GM18951 (cell line): Measurements from ENCODE around the gene POU2F2.
A peak's percentile ranks its signal among the peaks of the same experiment; 100 is the strongest.

Source experiments
- POLR2A ChIP-seq: IDR thresholded peaks from 4 replicates; pipeline ENCODE4 v1.6.1; 2011; ENCODE audit warnings: mild to moderate bottlenecking; ENCODE audit not compliant: insufficient read length, insufficient read depth; ENCODE audit errors: extremely low read depth
- in situ Hi-C: fragments of 300-500 bp; cut with MboI; formaldehyde crosslinking; loops from one replicate; pipeline ENCODE4 v1.12.0; 2022; ENCODE audit warnings: low sequenced_read_pairs, mixed read lengths, inconsistent platforms; ENCODE audit not compliant: unreplicated experiment

POU2F2 gene

DNA sequence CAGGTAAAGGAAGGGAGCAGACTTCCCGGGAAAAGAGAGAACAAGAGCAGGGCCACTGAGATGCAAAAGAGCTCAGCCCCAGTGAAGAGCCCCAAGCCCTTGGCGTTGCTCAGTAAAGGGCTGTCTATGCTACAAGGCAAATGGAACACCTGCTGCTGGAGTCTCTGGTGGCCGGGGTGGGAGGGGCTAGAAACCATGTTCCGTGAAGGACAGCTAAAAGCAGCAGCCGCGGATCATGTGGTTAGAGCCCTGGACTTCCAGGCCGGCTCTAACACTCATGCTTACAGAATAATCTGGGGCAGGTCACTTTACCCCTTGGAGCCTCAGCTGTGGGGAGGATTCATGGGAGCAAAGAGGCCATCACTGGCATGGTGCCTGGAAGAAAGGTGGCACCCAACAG, 17.8 kb downstream of the POU2F2 start:
- TF ChIP-seq POLR2A: peak; percentile 46
- in situ Hi-C loops: loop anchor here (25.0 kb wide), 1 partner anchor 173 kb away; no protein-coding TSS in a partner anchor

DNA sequence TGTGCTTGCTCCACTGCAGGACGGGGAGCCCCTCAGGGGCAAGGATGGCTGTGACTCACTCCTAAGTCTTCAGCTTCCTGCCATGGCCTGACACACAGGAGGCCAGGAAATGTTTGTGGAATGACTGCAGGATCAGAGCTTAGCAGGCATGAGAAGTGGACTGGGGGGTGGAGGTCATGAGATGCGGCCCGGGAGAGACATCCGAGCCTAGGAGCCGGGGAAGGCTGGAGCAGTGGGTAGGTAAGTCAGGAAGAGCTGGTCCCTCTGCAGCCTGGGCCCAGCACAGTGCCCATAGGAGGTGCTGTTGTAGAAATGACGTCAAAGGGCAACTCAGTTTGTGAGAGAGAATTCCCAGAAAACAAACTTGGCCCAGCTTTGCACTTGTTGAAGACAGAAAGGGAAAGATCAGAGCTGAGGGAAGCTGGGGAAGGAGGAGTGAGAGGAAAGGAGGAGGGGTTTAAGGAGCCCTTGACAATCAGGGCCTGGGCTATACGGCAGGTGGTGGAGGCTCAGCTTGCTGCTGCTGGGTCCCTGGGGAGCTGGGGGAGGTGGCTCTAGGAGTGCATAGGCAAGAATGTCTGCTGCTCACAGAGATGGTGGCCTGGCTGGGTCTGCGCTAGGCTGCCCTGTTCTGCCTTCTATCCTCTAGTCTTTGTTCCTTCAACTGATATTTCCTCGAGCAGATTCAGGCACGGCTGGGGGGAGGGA, 18.5 kb downstream of the POU2F2 start:
- TF ChIP-seq POLR2A: no peak
- in situ Hi-C loops: loop anchor here (25.0 kb wide), 1 partner anchor 174 kb away; no protein-coding TSS in a partner anchor

DNA sequence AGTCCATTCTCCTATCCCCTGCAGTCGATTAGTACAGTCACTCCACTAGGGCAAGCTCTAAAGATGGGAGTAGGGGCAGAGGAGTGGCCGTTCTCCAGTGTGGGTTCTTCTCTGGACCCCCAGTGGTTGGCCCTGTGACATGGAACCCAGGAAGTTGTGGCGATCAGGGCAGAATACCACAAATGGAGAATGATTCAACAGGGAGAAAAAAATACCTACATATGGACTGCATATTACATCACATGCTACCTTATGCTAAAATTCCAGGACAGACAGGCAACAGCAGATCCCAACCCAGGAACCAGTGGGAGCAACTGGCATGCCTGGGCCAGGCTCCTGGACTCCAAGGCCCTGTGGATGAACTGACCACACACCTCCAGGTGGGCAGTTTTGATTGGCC, 20.4 kb downstream of the POU2F2 start:
- in situ Hi-C loops: loop anchor here (25.0 kb wide), 1 partner anchor 175 kb away; no protein-coding TSS in a partner anchor
- TF ChIP-seq POLR2A: no peak

DNA sequence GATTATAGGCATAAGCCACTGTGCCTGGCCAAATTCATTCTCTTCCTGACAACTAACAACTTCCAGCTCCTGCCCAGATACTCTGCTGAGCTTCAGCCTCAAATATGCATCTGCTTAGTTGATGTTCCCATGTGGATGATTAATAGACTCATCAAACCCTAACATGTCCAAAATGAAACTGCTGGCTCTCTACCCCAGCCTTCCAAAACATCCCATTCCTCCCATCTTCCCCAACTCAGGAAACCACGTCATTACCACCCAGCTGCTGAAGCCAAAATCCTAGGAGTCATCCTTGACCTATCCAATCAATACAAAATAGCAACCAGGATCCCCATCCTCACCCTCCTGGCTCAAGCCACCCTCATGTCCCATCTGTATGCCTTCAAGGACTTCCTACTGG, 20.9 kb downstream of the POU2F2 start:
- in situ Hi-C loops: loop anchor here (25.0 kb wide), 1 partner anchor 176 kb away; no protein-coding TSS in a partner anchor
- TF ChIP-seq POLR2A: no peak

DNA sequence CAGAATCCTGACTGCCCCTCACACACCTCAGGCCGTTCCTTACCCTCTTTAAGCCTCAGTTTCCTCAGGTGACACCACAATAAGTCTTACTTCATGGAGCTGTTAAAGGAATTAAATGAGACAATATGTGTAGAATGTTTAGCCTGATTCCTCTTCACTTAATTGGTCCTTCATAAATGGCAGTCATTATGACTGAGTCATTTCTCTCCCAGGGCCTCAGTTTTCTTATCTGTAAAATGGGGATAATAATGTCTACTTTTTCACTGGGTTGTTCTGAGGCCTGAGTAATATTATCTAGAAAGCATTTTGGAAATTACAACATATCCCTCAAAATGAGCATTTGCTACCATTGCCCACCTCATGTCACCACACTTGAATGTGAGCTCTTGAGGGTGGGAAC, 21.6 kb downstream of the POU2F2 start:
- TF ChIP-seq POLR2A: no peak
- in situ Hi-C loops: loop anchor here (25.0 kb wide), 1 partner anchor 177 kb away; no protein-coding TSS in a partner anchor

DNA sequence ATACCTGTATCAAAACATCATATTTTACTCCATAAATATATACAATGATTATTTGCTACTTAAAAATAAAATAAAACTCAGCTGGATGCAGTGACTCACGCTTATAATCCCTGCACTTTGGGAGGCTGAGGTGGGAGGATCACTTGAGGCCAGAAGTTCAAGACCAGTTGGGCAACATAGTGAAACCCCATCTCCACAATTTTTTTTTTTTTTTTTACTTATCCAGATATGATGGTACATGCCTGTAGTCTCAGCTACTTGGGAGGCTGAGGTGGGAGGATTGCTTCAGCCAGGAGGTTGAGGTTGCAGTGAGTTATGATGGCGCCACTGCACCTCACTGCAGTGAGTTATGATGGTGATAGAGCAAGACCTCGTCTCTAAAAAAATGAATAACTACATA, 22.4 kb downstream of the POU2F2 start:
- in situ Hi-C loops: loop anchor here (25.0 kb wide), 1 partner anchor 177 kb away; no protein-coding TSS in a partner anchor
- TF ChIP-seq POLR2A: no peak

DNA sequence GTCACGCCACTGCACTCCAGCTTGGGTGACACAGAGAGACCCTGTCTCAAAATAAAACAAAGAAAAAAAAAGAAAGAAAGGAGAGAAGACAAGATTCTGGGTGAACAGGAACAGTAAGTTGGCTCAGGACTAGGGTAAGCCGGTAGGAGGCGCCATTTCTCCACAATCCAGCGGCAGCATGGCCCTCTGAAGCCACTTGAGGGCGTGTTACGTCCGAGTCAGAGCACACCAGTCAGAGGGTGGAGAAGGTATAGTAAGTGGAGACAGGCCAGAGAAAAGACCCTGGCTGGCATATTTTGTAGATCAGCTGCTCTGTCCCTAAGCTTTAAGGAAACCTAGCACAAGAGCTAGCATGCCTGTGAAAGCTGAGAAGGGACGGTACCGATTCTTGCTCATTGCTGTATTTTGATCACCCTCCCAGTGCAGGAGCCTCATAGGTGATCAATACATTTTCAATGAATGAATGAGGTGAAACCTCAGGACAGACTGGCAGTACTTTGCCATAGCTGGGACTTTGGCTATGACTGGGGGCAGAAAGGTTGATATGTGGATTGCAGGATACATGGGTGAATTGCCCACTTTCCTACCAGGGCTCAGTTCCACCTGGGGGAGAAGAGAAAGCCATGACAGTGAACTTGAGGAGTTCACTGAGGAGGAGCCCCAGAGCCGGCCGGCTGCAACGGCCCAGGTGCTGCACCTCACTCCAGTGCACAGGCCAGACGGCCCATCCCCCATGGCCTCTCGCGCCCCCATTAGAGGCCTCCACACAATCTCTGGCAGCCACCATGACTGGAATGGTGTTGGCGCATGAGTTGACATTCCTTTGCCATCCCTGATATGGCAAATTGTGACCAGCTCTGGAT, 23.5 kb downstream of the POU2F2 start:
- TF ChIP-seq POLR2A: peak; percentile 38
- in situ Hi-C loops: loop anchor here (25.0 kb wide), 1 partner anchor 179 kb away; no protein-coding TSS in a partner anchor

DNA sequence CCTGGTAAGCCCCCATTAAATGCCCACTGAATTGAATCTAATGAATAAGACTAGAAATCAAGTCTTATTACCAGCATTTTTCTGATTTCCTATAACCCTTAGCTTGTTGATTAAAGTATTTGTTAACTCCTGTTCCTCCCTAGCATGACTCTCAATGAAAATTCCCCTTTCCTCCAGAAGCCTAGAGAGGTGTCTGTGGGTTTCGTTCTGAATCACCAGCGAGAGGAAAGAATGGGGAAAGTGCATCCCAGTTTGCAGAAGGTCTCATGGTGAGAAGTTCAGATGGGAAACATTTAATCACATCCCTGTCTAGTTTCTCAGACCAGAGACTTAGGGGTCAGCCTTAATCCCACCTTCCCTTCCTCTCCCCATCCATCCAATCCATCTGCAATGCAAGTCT, 26.9 kb downstream of the POU2F2 start:
- no peak for TF ChIP-seq POLR2A
- in situ Hi-C loops: loop anchor here (25.0 kb wide), 1 partner anchor 182 kb away; no protein-coding TSS in a partner anchor

DNA sequence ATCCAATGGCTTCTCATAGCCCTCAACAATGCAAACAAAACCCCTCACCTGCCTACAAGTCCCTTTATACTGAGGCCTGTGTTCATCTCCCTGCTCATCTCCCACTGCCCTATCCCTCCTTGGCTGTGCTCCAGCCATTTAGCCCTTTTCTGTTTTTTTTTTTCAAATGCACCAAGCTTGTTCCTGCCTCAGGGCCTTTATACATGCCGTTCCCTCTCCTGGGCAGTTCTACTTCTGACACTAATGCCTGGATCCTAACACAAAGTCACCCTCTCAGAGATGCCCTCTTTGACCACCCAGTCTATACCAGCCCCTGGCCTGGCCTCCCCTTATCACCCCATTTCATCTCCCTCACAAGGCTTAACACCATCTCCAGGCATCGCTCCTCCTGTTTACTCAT, 29.4 kb downstream of the POU2F2 start:
- in situ Hi-C loops: loop anchor here (25.0 kb wide), 1 partner anchor 184 kb away; no protein-coding TSS in a partner anchor
- no peak for TF ChIP-seq POLR2A

DNA sequence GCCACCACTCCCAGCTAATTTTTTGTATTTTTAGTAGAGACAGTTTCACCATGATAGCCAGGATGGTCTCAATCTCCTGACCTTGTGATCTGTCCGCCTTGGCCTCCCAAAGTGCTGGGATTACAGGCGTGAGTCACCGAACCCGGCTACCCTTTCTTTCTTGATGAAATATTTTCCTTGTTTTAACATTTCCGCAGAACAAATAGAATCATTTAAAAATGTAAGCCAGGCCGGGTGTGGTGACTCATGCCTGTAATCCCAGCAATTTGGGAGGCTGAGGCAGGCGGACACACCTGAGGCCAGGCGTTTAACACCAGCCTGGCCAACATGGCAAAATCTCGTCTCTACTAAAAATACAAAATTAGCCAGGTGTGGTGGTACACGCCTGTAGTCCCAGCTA, 32.0 kb downstream of the POU2F2 start:
- in situ Hi-C loops: loop anchor here (25.0 kb wide), 1 partner anchor 187 kb away; no protein-coding TSS in a partner anchor

DNA sequence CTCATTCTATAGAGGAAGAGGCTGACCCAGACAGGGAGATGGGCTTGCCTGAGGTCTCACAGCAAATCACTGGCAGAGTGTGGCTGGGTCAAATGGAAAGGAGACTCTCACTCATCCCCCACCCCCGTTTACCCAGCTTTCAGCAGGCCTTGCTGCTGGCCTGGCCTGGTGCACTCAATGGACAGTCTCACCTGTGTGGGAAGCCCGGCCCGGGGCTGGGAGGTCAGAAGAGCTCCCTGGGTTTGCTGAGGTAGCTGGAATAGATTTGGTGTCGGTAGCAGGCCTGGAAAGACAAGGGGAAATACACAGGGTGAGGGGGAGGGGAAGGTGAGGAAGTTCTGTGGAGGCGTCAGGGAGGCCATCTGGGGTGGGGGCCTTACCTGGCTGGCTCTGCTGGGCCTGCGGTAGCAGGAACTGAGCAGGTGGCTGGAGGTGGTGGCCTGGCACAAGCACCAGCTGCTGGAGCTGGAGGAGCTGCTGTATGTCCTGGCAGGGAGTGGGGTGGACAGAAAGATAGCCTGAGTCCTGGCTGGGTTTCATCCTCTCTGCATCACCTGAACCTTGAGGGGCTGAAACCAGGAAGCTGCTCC, 32.8 kb downstream of the POU2F2 start:
- TF ChIP-seq POLR2A: no peak
- in situ Hi-C loops: no loop called here

DNA sequence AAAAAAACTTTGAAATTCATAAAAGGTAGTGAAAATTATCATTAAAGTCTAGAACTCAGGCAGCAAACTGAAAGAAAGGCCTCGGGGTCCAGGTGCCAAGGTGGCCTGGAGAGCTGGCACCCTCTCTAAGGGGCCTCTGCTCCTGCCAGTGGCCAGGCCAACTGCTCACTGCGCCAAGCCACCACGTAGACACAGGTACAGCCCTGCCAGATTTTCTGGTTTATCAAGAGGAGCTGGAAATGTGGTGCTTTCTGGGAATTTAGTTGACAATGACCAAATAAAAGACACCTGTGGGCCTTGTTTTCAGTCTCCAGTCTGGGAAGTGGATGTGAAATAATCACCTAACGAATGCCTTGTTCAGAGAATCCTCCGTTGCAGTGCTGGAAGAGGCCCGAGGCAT, 33.5 kb downstream of the POU2F2 start:
- no peak for TF ChIP-seq POLR2A
- in situ Hi-C loops: no loop called here

DNA sequence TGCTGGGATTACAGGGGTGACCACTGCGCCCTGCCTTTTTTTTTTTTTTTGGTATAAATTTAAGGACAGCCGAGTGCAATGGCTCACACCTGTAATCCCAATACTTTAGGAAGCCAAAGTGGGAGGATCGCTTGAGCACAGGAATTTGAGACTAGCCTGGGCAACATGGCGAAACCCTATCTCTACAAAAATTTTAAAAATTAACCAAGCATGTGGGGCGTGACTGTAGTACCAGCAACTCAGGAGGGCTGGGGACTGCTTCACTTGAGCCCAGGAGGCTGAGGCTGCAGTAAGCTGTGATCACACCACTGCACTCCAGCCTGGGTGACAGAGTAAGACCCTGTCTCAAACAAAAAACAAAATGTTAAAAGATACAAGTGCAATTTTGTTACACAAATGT, 34.8 kb downstream of the POU2F2 start:
- no peak for TF ChIP-seq POLR2A
- in situ Hi-C loops: no loop called here
